Measurements from ENCODE around the gene PIM3.

GRCh38 chr22:49991907-49992533 is 31.4 kb downstream of the PIM3 start:
- TF ChIP-seq CTCF (IDR thresholded peaks at IDR 0.05) (no peak), POLR2A (IDR thresholded peaks at IDR 0.05) (no peak)
